GM12865 (cell line): ENCODE results near the gene KLF3.
A peak's percentile ranks its signal among the peaks of the same experiment; 100 is the strongest.

ENCODE experiments used
- DNase-seq: peaks from one replicate; pipeline ENCODE4 v3.0.0; 2010; ENCODE audit warnings: low read depth
- H3K4me3 ChIP-seq: 2 replicates; pipeline ENCODE4 v1.5.1; 2011; ENCODE audit warnings: mild to moderate bottlenecking, low read depth, low read length, control low read depth
- CTCF ChIP-seq: IDR thresholded peaks from 2 replicates; pipeline ENCODE4 v1.5.1; 2011; ENCODE audit warnings: low read length, control low read depth, low read depth, inconsistent platforms; ENCODE audit not compliant: insufficient read depth; ENCODE audit errors: missing control alignments

KLF3 gene

GRCh38 chr4:38650133-38650532 is 13.9 kb upstream of the KLF3 start:
- H3K4me3 ChIP-seq: no peak overlapping the region
- no peak for TF ChIP-seq CTCF
- no peak for DNase-seq

GRCh38 chr4:38654273-38654672 is 9.7 kb upstream of the KLF3 start:
- no peak for DNase-seq
- TF ChIP-seq CTCF: no peak
- no peak overlapping the region for H3K4me3 ChIP-seq

GRCh38 chr4:38656111-38656510 is 7.9 kb upstream of the KLF3 start:
- no peak for DNase-seq
- H3K4me3 ChIP-seq: no peak overlapping the region
- no peak for TF ChIP-seq CTCF

- DNase-seq: no peak
- TF ChIP-seq CTCF: no peak
Observed at GRCh38 chr4:38659346-38659745, 4.7 kb upstream of the KLF3 start.

GRCh38 chr4:38660838-38661237 is 3.2 kb upstream of the KLF3 start:
- no peak for TF ChIP-seq CTCF
- H3K4me3 ChIP-seq: no peak overlapping the region
- DNase-seq: no peak

More at GRCh38 chr4:38659346-38659745, 4.7 kb upstream of the KLF3 start:
- H3K4me3 ChIP-seq: no peak overlapping the region

- TF ChIP-seq CTCF: no peak
- no peak overlapping the region for H3K4me3 ChIP-seq
- DNase-seq: no peak
Observed at GRCh38 chr4:38661371-38661770, 2.6 kb upstream of the KLF3 start.

GRCh38 chr4:38662522-38663089 is 1.4 kb upstream of the KLF3 start:
- H3K4me3 ChIP-seq: peak overlapping the region; percentile 53
- no peak for DNase-seq
- no peak for TF ChIP-seq CTCF
